ENCODE results near the gene SEPTIN10.
"Not testable (repeated sequence)": the region's sequence is repeated elsewhere in the genome, so short reads cannot be mapped to it uniquely, and the experiment has no call there.

The SEPTIN10 gene

GRCh38 chr2:109633284-109633961 lies 19.7 kb upstream of the SEPTIN10 start:
- ATAC-seq: no peak

GRCh38 chr2:109632158-109632789 lies 18.5 kb upstream of the SEPTIN10 start:
- no peak for ATAC-seq

GRCh38 chr2:109631741-109632140 lies 18.0 kb upstream of the SEPTIN10 start:
- no peak for ATAC-seq

- no peak for ATAC-seq
Observed at GRCh38 chr2:109630441-109631430, 17.0 kb upstream of the SEPTIN10 start.

GRCh38 chr2:109629867-109630266 lies 16.1 kb upstream of the SEPTIN10 start:
- ATAC-seq: no peak

- not testable (repeated sequence) for ATAC-seq
Observed at GRCh38 chr2:109628321-109628720, 14.6 kb upstream of the SEPTIN10 start.

- ATAC-seq: no peak
Observed at GRCh38 chr2:109624339-109624738, 10.6 kb upstream of the SEPTIN10 start.

- ATAC-seq: no peak
Observed at GRCh38 chr2:109623923-109624322, 10.2 kb upstream of the SEPTIN10 start.

GRCh38 chr2:109623297-109623696 lies 9.5 kb upstream of the SEPTIN10 start:
- ATAC-seq: no peak

GRCh38 chr2:109619032-109619615 lies 5.4 kb upstream of the SEPTIN10 start:
- ATAC-seq: no peak

- no peak for ATAC-seq
Observed at GRCh38 chr2:109616184-109616583, 2.4 kb upstream of the SEPTIN10 start.

- no peak for ATAC-seq
Observed at GRCh38 chr2:109615637-109616144, 1.9 kb upstream of the SEPTIN10 start.

- no peak for ATAC-seq
Observed at GRCh38 chr2:109614715-109615636, 1.2 kb upstream of the SEPTIN10 start.

- ATAC-seq: no peak
Observed at GRCh38 chr2:109613081-109613921, 465 bp downstream of the SEPTIN10 start.

GRCh38 chr2:109611467-109612095 lies 2.2 kb downstream of the SEPTIN10 start:
- ATAC-seq: no peak

- no peak for ATAC-seq
Observed at GRCh38 chr2:109609352-109610024, 4.3 kb downstream of the SEPTIN10 start.

GRCh38 chr2:109607766-109608165 lies 6.0 kb downstream of the SEPTIN10 start:
- ATAC-seq: no peak

GRCh38 chr2:109604597-109604996 lies 9.2 kb downstream of the SEPTIN10 start:
- ATAC-seq: no peak

GRCh38 chr2:109602617-109603188 lies 11.1 kb downstream of the SEPTIN10 start:
- ATAC-seq: no peak
